ENCODE results near the gene JUN.

DNA sequence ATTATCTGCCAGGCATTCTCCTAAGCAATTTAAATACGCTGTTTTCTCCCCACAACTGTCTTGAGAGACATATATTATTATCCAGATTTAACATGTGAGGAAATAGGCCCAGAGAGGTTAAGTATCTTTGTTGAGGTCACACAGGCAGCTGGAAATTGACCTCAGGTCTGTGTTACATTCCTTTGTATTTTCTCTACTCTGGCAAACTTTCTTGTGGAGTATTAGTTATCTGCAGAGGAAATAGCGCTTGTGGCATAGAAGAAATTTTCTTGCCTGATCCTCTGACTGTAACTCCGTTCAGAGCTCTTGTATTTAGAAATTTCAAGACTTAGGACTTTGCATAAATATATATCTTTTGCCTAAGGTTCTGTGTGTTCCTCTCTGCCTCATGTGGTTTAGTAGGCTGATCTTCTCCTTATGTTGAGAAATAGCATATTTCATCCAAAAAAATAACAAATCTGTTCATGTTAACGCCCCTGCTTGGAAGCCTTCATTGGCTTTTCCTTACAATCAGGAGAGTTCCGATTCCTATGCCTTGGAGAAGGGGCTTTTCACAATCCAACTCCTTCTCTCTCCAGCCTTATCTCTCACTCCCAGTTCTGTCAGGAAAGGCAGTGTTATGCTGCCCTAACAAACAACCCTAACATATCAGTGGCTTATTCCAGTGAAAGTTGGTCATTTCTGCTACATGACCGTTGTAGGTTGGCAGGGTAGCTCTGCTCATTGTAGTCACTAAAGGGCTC lies 2.5 kb upstream of the JUN start:
- no peak for TF ChIP-seq EZH2 (IDR thresholded peaks at IDR 0.05; ENCODE audit: borderline replicate concordance, insufficient read depth, low read depth, low read length, poor library complexity, severe bottlenecking)
- TF ChIP-seq, protein P1, sequence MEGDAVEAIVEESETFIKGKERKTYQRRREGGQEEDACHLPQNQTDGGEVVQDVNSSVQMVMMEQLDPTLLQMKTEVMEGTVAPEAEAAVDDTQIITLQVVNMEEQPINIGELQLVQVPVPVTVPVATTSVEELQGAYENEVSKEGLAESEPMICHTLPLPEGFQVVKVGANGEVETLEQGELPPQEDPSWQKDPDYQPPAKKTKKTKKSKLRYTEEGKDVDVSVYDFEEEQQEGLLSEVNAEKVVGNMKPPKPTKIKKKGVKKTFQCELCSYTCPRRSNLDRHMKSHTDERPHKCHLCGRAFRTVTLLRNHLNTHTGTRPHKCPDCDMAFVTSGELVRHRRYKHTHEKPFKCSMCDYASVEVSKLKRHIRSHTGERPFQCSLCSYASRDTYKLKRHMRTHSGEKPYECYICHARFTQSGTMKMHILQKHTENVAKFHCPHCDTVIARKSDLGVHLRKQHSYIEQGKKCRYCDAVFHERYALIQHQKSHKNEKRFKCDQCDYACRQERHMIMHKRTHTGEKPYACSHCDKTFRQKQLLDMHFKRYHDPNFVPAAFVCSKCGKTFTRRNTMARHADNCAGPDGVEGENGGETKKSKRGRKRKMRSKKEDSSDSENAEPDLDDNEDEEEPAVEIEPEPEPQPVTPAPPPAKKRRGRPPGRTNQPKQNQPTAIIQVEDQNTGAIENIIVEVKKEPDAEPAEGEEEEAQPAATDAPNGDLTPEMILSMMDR (IDR thresholded peaks at IDR 0.05), result no peak
